BE2C (cell line): ENCODE measurements around the gene PDIA5.

Experiments
- DNase-seq: peaks from one replicate; pipeline ENCODE4 v3.0.0-alpha.2; 2020
- H3K27me3 ChIP-seq: fragments of 250-450 bp; sonication (Bioruptor Pico); 2 replicates; pipeline ENCODE4 v1.5.1; 2020; ENCODE audit warnings: mild to moderate bottlenecking
- H3K36me3 ChIP-seq: fragments of 250-450 bp; sonication (Bioruptor Pico); 2 replicates; pipeline ENCODE4 v1.5.1; 2020; ENCODE audit warnings: mild to moderate bottlenecking
- H3K4me1 ChIP-seq: fragments of 250-450 bp; sonication (Bioruptor Pico); 2 replicates; pipeline ENCODE4 v1.5.1; 2020
- H3K4me3 ChIP-seq: 2 replicates; pipeline ENCODE4 v1.5.1; 2011; ENCODE audit warnings: low read depth, low read length
- H3K9me3 ChIP-seq: fragments of 250-450 bp; sonication (Bioruptor Pico); 2 replicates; pipeline ENCODE4 v1.5.1; 2020
- TF ChIP-seq, protein P1 (sequence below): IDR thresholded peaks from 2 replicates; pipeline ENCODE4 v1.5.1; 2012; ENCODE audit warnings: mild to moderate bottlenecking, low read depth, low read length

The PDIA5 gene

DNA sequence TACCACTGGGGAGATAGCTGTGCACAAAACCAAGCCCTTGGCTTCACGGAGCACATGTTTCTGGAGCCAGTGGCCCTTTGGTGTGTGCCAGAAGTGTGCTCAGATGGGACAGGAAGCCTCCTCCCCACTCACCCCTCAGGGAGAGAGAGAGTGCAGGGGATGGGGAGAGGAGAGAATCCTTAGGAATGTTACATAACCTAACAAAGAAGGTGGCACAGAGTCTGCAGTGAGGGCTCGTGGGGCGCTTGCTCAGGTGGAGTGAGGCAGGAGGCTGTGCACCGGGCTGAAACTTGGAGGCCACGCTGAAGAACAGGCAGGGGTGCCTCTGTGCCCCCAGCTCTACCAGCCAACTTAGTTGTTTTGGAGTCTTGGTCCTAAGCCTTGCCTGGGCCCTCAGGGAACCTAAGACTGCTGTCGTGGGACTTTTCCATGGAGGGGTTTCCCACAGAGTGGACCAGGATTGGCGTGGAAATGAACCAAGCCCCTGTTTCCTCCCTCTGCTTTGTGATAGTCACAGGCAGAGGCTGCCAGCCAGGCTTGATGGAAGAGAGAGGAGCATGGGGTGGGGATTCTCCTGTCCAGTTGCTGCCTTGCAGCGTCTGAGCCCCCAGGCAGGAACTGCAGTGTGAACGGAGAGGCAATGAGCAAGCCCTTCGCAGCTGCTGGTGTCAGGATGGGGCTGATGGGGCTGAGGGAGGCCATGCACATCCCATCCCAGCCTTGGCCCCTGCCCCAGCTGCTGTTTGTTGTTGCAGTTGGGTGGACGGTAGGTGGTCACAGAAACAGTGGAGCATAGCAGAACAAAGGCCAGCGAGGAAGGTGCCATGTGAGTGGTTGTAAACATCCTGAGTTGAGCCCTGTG lies 32.7 kb downstream of the PDIA5 start:
- peaks cover 61% of the 10 kb centered on the region for H3K36me3 ChIP-seq
- no peaks in the 10 kb centered on the region for H3K27me3 ChIP-seq
- DNase-seq = no peak
- no peak overlapping the region for H3K4me3 ChIP-seq
- TF ChIP-seq, protein P1, sequence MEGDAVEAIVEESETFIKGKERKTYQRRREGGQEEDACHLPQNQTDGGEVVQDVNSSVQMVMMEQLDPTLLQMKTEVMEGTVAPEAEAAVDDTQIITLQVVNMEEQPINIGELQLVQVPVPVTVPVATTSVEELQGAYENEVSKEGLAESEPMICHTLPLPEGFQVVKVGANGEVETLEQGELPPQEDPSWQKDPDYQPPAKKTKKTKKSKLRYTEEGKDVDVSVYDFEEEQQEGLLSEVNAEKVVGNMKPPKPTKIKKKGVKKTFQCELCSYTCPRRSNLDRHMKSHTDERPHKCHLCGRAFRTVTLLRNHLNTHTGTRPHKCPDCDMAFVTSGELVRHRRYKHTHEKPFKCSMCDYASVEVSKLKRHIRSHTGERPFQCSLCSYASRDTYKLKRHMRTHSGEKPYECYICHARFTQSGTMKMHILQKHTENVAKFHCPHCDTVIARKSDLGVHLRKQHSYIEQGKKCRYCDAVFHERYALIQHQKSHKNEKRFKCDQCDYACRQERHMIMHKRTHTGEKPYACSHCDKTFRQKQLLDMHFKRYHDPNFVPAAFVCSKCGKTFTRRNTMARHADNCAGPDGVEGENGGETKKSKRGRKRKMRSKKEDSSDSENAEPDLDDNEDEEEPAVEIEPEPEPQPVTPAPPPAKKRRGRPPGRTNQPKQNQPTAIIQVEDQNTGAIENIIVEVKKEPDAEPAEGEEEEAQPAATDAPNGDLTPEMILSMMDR = no peak
- H3K4me1 ChIP-seq = peaks cover 41% of the 10 kb centered on the region
- H3K9me3 ChIP-seq = no peaks in the 10 kb centered on the region

DNA sequence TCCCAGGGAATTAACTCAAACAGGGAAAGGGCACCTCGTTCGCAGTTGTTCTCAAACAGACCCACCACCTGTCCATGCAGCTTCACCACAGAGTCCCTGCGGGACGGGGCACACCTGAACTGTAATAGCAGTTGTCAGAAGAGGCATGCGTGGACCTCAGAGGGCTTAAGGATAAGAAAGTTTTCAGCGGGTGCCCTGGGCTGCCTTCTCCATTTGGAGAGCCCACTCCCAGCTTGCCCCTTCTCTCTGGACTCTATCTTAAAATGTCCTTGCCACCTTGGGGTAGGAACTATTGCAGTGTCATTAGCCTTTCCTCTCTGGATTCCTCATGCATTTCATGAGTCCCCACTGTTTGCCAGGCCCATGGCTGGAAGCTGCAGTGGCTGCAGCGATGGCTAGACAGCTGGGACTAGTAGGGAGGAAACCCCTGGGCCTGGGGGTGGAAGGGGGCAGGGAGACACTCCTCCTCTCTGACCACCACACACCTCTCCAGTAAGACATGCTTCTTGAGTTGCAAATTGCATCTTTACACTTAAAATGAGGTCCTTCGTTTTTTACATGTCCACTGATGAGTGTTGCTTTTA lies 33.5 kb downstream of the PDIA5 start:
- H3K4me1 ChIP-seq = peaks cover 48% of the 10 kb centered on the region
- DNase-seq = no peak
- H3K27me3 ChIP-seq = no peaks in the 10 kb centered on the region
- peaks cover 61% of the 10 kb centered on the region for H3K36me3 ChIP-seq
- TF ChIP-seq, protein P1 = no peak
- H3K4me3 ChIP-seq = no peak overlapping the region
- no peaks in the 10 kb centered on the region for H3K9me3 ChIP-seq

DNA sequence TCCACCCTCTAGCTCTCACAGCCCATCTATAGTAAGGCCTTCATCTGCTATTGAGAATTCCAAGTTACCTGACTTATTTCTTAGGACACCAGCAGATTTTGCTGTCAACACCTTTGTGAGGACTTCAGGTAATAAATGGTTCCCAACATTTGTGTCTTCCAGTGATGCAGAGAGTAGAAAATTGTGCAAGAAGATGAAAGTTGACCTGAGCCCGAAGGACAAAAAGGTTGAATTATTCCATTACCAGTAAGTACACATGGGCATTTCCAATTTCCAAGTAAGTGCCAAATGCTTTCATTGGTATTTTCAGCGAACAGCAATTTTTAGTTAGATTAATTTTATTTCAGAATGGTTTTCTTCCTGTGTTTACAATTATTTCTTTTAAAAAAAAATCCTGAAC lies 35.4 kb downstream of the PDIA5 start:
- Histone ChIP-seq H3K27me3 (no peaks in the 10 kb centered on the region), H3K36me3 (peaks cover 76% of the 10 kb centered on the region), H3K9me3 (no peaks in the 10 kb centered on the region), H3K4me3 (no peak overlapping the region), H3K4me1 (peaks cover 44% of the 10 kb centered on the region)
- TF ChIP-seq, protein P1 = no peak
- no peak for DNase-seq

DNA sequence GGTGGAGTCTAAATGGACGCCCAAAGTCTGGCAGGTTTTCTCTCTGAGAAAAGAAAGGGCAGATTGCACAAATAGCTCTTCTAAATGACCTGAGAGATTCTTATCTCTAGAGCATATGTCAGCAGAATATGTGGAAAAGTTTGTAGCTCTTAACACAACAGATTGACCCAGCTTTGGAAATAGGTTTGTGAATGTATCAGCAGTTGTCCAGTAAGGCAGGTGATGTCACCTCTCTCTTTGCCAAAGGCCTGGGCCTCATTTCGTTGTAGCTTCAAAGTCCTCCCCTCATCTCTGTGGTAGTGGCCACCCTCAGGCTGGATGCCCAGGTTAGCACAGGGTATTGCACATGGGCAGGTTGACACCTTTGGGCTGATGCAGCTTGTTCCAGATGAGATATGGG lies 36.0 kb downstream of the PDIA5 start:
- no peak overlapping the region for H3K4me3 ChIP-seq
- TF ChIP-seq, protein P1 = no peak
- no peak for DNase-seq
- peaks cover 40% of the 10 kb centered on the region for H3K4me1 ChIP-seq
- H3K27me3 ChIP-seq = no peaks in the 10 kb centered on the region
- peaks cover 76% of the 10 kb centered on the region for H3K36me3 ChIP-seq
- no peaks in the 10 kb centered on the region for H3K9me3 ChIP-seq

DNA sequence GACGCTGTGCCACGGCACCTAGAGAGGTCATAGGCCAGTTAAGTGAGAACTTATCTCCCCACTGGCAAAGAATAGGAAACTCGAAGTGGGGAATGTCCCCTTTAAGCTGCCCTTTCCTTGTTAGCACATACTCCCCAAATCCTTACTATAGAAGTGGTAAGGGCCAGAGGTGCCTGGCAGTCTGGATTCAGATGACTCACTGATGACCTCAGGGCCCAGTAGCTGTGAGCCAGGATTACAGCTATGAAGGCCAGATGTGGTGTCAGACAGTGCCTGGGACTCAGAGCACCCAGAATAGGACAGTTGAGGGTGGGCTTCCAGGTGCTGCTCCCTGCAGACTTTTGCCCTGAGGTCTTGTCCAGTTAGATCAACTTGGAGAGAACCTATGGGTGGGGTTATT lies 37.7 kb downstream of the PDIA5 start:
- H3K4me3 ChIP-seq = no peak overlapping the region
- TF ChIP-seq, protein P1 = no peak
- DNase-seq = peak; percentile 57
- peaks cover 33% of the 10 kb centered on the region for H3K4me1 ChIP-seq
- H3K9me3 ChIP-seq = no peaks in the 10 kb centered on the region
- peaks cover 71% of the 10 kb centered on the region for H3K36me3 ChIP-seq
- no peaks in the 10 kb centered on the region for H3K27me3 ChIP-seq
